HG03196 (cell line): ENCODE data around the gene KSR2.
"Not testable (repeated sequence)": the region's sequence is repeated elsewhere in the genome, so short reads cannot be mapped to it uniquely, and the experiment has no call there.

ENCODE experiments used
- ATAC-seq: cut with Tn5 transposase; IDR thresholded peaks from one replicate; pipeline ENCODE4 v1.9.1; 2021; ENCODE audit not compliant: unreplicated experiment

KSR2 gene

DNA sequence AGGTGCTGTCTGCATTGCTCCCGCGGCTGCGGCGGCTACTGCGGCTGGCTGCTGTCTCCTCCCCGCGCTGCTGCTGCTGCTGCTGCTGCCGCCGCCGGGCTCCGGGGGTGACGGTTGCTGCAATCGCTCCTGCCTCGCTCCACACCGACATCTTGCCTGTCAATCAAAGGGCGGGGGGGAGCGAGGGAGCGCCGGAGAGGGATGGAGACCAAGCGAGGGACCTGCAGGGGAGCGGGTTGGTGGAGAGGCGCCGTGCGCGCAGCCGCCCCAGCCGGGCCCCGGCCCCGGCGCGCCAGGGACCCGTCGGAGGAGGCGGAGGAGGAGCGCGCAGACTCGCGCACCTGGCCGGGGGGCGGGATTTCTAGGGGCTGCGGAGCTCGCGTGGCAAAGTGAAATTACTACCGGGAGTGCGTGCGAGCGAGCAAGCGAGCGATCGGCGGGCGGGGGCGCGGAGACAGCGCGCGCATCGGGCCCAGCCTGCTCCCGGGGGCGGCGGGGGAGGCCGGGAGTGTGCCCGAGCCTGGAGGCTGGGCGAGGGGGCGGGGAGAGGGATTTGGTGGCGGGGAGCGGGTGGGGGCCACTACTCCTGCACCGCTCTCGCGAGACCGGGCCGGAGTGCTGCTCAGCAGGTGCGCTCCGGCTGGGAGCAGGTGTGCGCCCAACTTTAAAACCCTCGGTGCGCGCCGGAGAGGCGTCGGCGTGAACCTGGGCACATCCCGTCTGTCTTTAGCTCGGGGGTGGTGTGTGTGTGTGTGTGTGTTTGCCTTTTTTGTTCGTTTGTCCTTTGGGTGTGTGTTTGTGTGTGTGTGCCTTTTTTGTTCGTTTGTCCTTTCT lies at the start of gene KSR2:
Gene KSR2, minus strand, starts transcription at position 165 of the 834 bp plus-strand sequence. CDS start 735 bp downstream, outside the sequence.
- ATAC-seq = peak; percentile 57

DNA sequence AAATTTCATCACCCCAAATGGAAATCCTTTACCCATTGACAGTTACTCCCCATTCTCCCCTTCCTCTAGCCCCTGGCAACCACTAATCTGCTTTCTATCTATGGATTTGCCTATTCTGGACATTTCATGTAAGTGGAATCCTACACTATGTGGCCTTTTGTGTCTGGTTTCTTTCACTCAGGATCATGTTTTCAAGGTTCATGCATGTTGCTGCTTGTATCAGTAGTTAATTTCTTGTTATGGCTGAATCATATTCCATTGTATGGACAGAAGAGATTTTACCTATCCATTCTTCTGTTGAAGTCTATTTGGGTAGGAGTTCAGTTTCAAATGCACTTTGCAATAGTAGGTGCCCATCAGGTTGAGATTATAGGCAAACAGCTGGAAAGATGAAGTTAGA lies 49.1 kb upstream of the KSR2 start:
- no peak for ATAC-seq

DNA sequence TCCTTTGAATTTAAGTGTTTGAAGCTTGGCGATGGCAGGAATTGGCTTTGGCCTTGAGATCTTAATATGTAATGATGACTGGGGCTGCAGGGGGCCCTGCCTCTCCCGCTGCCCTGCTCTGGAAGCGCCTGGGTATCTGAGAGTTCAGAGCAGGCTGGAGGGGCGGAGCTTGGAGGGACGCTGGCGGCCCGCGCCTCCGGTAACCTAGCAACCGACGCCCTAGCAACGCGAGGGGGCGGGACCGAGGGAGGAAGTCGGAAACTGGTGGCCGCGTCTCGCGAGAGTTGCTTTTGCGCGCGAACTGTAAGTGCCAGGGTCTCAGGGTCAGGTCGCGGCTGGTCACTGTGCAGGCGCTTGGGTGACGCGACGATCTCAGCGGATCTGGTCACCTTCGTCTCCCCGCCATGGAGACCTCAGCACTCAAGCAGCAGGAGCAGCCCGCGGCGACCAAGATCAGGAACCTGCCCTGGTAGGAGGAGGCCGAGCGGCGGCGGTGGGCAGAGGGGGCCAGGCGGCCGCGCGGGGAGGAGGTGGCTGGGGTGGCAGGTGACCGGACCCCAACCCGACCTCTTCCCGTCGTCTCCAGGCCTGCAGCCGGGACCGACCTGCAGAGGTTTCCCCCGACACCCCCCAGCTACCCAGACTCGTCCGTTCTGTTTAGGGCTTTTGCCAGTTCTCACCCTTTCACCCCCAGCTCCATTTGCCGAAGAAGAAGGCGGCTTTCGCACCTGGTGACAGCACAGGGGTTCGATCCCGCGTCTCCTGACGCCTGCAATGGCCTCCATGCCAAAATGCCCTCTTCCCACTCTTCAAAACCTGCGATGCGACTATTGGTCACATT lies 47.9 kb upstream of the KSR2 start, which contains the start of gene RFC5:
Gene RFC5, plus strand, starts transcription at position 280 of the 841 bp plus-strand sequence. Its CDS starts 125 bp downstream, at position 405.
- peak; percentile 99 for ATAC-seq

DNA sequence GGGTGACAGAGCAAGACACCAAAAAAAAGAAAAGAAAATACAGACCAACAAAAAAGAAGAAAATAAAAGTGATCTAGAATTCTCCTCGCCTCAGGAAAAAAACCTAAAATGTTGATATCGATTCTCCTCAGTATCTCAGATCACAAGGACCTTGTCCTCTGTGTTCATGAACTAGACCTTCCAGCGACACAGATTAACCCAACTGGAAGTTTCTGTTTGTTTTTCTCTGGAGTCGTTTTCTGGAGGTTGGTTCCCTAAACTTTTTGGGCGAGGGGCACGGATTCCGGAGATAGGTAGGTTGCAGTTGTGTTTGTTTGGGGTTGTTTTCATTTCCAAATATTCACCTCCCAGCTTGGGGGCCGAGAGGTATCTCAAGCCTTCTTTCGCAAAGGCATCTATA lies 47.2 kb upstream of the KSR2 start:
- ATAC-seq = no peak

- ATAC-seq = no peak
Observed at GRCh38 chr12:118015306-118015705, 46.5 kb upstream of the KSR2 start.

- ATAC-seq = no peak
Observed at GRCh38 chr12:118013283-118013682, 44.5 kb upstream of the KSR2 start.

GRCh38 chr12:118011961-118012360 lies 43.2 kb upstream of the KSR2 start:
- no peak for ATAC-seq

DNA sequence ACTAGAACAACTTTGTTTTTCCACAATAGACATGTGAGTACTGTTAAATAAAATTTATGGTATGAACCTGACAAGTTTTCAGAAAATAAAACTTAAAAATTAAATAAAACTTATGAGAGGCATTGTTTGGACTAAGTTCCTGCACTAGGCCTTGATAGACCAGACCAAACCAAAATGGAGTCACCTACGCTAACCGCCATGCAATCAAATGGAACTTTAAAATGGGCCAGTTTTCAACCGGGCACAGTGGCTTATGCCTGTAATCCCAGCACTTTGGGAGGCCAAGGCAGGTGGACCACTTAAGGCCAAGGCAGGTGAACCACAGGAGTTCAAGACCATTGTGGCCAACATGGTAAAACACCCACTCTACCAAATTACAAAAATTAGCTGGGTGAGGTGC lies 42.6 kb upstream of the KSR2 start:
- no peak for ATAC-seq

DNA sequence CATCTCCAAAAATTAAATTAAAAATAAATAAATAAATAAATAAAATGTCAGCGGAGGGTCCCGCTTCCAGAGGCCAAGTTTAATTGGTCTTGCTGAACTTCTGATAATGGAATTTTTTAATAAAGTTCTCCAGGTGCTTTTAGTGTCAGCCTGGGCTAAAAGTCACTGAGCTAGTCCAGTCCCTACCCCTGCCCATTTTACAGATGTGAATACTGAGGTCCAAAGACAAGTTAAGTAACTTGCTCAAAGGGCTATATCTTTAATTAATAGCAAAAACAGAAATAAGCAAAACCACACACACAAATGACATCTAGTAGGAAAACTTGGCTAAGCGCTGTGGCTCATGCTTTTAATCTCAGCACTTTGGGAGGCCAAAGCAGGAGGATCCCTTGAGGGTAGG lies 42.1 kb upstream of the KSR2 start:
- no peak for ATAC-seq

DNA sequence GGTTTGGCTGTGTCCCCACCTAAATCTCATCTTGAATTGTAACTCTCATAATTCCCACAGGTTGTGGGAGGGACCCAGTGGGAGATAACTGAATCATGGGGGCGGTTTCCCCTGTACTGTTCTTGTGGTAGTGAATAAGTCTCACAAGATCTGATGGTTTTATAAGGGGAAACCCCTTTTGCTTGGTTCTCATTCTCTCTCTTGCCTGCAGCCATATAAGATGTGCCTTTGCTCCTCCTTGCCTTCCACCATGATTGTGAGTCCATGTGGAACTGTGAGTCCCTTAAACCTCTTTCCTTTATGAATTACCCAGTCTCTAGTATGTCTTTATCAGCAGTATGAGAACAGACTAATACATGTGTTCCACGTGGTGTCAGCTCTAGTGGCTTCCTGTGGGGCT lies 31.0 kb upstream of the KSR2 start:
- ATAC-seq = not testable (repeated sequence)

DNA sequence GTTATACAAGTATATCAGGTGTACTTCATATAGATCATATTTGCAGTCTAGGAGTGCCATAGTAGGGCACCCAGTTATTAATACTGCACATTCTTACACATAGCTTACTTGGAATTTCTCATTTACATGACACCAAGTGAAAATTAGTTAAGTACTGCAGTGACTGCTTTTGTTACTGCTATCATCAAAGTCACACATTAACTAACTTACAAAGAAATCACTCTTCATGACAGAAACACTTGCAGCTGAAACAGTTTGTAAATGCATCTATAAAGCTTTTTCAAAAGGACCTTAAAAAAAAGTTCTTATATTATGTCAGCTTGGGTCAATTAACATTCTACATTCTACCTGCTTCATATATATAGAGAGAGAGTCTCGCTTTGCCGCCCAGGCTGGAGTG lies 29.9 kb upstream of the KSR2 start:
- no peak for ATAC-seq

GRCh38 chr12:117994551-117995438 lies 26.0 kb upstream of the KSR2 start:
- ATAC-seq = no peak

DNA sequence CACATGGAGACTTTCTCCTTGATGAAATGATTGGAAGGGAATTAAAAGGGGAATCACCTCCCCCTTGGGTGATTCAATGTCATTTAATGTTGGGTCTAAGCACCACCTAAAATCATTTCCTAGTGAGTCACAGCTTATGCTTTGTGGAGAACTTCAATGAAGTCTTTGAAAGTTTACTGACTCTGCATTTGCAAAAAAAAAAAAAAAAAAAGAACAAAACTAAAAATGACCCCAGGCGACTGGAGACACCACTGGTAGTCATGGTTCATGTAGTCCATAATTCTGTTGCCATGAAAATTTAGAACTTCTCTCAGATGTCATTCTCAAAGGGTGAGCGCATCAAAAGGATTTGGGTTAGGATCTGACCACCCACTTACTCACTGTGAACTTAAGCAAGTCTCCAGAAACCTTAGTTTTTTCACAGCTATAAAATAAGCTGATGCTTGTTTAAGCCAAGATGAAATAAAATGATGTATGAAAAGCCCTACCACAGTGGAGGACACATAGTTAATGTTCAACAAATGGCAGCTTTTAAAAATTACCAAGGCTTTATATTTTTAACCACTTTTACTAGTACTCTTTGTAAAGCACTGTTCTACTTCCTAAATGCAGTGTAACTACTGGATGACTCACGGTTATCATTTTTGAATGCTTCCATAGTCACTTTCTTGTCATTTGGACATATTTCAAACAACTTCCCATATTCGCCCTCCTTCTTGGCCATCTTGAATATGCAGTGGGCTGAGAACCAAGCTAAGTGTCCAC lies 18.1 kb upstream of the KSR2 start:
- no peak for ATAC-seq

- ATAC-seq = no peak
Observed at GRCh38 chr12:117985182-117985581, 16.4 kb upstream of the KSR2 start.

DNA sequence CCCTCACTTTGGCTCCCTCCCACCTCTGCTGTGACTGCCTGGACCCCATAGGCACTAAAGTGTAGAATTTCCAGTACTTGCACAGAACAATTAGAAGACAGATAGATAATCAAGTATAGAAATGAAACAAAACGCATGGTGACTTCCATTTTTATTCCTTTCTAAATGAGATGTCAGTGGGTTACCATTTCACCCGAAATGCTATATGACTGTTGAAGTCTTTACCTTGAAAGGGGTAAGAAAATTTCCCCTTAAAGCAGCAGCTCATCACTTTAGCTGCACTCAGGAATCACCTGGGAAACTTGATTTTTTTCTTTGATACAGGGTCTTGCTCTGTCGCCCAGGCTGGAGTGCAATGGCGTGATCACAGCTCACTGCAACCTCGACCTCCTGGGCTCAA lies 12.5 kb upstream of the KSR2 start:
- ATAC-seq = no peak

DNA sequence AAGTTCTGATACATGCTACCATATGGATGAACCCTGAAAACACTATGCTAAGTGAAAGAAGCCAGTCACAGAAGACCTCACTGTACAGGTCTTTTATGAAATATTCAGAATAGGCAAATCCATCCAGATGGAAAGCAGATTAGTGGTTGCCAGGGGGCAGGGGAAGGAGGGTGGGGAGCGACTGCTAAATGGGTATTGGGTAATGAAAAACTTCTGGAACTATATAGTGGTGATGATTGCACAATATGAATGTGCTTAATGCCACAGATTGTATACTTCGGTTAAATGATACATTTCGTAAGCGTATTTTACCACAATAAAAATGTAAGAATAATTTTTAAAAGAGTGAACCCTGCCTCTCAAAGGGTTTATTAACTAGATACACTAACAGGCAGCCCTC lies 11.8 kb upstream of the KSR2 start:
- ATAC-seq = no peak

GRCh38 chr12:117977373-117977772 lies 8.6 kb upstream of the KSR2 start:
- no peak for ATAC-seq

DNA sequence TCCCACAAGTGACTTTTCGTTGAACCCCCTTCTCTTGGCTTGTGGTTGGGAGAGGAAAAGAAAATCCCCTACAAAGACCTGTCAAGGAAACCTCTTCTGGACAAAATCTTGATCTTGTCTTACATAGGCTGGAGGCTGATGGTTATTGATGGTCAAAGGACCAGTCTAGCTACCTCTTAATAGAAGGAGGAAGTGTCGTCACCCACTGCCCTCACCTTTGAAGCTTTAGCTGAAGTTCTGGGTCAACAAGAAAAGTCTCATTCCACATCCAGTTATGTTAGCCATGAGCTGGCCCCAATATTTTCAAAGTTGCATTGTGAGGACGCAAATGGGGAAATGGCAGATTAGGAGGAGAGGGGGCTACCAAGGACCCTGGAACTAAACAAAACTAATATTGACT lies 6.2 kb upstream of the KSR2 start:
- no peak for ATAC-seq

- ATAC-seq = no peak
Observed at GRCh38 chr12:117972301-117972700, 3.5 kb upstream of the KSR2 start.

DNA sequence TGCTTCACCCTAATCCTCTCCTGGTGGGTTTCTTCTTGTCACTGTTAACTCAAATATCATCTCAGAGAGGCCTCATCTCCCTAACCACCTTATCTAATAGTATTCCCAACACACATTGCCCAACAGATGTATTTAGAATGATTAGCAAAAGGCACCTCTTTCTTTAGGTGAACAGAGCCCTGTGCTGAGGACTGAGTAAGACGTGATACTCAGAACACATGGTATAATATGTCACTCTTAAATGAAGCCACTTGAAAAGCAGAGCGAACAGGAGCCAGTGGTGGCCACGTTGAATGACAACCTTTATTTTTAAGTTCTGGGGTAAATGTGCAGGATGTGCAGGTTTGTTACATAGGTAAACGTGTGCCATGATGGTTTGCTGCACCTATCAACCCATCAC lies 1.5 kb upstream of the KSR2 start:
- ATAC-seq = no peak
